Cortex of kidney (tissue), 1 donor: ENCODE data around the gene GNG11.
"Not testable (repeated sequence)": the region's sequence is repeated elsewhere in the genome, so short reads cannot be mapped to it uniquely, and the experiment has no call there.

Source experiments
- DNase-seq: peaks from one replicate; lab custom pipeline; 2025; lab: John Stamatoyannopoulos, UW

Gene GNG11

DNA sequence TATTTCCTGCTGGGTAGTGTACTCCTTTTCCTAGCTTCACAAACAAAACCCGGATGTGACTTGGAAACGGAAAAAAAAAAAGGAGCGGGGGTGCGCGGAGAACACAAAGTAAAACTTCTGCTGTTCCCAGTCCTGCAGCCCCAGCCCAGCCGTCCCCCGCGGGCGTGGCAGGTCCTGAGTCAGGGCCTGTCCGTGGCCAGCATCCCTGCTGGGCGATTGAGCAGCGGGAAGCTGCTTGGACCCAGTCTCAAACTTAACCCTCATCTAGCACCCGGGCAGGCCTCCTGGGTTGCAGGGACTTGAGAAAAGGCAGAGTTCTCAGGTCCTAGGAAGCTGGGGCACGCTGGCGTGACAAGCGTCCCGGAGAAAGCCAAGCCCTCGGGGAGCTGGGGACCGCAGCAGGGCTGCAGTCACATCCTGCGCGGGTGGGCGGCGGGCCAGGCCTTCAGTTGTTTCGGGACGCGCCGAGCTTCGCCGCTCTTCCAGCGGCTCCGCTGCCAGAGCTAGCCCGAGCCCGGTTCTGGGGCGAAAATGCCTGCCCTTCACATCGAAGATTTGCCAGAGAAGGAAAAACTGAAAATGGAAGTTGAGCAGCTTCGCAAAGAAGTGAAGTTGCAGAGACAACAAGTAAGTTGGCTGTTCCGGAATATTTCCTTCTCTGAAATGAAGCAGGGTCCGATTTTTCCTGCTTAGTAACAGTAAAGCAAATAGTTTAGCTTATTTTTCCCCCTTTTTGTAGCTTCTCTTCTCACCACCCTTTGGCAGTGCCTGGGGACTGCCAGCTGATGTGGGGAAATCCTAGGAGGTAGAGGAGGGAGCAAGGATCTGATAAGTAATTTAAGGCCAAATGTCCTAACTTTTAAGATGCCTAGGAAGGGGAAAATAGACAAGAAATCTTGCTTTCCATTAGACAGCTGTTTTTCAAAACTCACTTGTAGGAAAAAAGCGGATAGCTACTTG lies at the start of gene GNG11:
TSS of gene GNG11 (plus strand) at position 129 of the 960 bp plus-strand sequence. CDS start at position 532, 403 bp downstream.
- DNase-seq: no peak

- no peak for DNase-seq
Observed at GRCh38 chr7:93873998-93874574, 47.4 kb upstream of the GNG11 start.

DNA sequence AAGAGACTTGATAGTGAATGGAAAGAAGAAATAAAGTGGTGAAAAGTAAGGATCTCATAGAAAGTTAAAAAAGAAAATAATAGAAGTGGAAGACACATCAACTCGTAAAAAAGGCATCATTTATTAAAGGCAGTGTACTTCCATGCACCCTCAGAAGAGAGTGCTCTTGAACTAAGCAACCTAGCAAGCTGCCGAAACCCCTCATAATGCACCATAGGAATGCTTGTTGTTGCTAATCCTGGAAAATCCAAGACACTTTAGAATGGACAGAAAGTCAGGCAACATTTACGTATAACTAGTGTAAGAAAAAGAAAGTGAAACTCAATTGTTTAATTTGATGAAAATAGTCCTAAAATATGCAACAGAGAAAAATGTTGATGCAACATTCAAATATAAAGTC lies 43.8 kb upstream of the GNG11 start:
- no peak for DNase-seq

- DNase-seq: no peak
Observed at GRCh38 chr7:93879356-93879755, 42.2 kb upstream of the GNG11 start.

GRCh38 chr7:93882468-93882867 lies 39.1 kb upstream of the GNG11 start:
- DNase-seq: no peak

DNA sequence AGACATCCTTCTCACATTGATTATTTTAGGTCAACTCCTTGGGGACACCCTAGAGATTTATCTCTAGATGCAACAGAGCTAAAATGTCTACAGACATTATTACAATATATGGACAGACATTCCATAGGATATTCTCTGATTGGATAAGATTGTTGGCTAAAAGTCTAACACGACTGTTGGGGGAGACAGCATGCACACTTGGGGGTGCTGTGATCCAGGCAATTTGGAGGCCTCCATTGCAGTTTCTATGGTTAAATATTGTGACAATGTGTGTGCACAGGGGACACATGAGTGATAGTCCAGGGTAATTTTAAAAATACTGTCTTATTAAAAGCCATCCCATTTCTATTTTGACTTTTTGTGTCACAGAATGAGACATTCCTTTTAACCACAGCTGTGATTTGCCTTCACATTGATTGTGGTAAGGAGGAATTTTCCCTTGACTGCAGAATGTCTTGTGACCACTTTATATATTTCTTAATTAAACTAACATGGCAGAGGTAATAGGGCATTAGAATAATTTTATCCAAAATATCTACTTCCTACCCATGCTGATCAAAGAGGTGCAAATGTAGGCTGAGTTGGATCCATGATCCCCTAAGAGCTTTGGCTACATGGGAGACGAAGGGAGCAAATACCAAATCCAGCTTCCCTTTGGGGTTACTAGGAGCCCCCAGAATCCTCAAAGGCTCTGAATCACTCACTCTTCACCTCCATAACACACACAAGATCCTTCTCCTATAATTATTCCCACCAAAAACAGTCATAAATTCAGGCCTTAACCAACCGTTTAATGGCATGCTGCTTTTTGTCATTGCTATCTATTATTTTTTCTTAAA lies 38.2 kb upstream of the GNG11 start:
- no peak for DNase-seq

DNA sequence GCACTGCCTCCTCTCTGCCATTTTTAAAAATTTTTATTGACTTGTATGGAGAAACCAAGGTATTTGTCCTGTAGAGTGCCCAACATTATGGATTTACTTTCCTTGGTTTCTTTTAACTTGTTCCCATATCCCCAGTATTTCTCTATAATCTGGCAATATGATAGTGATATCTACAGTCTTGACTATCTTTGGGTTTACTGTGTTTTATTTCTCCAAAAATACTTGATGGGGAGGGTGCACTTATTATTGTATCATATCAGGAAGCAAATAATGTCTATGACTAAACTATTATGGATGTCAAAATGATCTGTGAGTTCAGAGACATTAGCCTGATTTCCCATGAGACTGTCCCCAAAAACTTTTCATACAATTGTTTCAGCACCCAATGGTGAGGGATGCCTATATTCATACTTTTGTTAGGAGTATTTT lies 37.6 kb upstream of the GNG11 start:
- DNase-seq: no peak

GRCh38 chr7:93884541-93884940 lies 37.0 kb upstream of the GNG11 start:
- no peak for DNase-seq

DNA sequence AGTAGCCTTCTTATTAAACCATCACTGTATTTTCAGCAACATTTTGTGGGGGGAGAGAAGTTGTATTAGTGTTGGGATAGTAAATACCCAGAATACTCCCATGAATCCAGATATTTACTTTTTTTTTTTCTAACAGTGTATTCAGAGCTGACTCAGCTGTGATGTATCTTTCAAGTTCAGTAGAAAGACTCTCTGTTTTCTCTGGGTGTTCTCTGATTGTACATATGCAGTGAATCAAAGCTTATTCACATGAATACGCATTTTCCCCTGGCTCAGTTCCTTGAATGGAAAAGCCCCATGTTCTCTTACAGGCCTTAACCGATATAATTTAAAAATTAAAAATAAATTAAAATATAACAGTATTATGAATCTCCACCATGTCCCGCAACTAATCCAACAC lies 32.3 kb upstream of the GNG11 start:
- no peak for DNase-seq

- no peak for DNase-seq
Observed at GRCh38 chr7:93890041-93890463, 31.5 kb upstream of the GNG11 start.

DNA sequence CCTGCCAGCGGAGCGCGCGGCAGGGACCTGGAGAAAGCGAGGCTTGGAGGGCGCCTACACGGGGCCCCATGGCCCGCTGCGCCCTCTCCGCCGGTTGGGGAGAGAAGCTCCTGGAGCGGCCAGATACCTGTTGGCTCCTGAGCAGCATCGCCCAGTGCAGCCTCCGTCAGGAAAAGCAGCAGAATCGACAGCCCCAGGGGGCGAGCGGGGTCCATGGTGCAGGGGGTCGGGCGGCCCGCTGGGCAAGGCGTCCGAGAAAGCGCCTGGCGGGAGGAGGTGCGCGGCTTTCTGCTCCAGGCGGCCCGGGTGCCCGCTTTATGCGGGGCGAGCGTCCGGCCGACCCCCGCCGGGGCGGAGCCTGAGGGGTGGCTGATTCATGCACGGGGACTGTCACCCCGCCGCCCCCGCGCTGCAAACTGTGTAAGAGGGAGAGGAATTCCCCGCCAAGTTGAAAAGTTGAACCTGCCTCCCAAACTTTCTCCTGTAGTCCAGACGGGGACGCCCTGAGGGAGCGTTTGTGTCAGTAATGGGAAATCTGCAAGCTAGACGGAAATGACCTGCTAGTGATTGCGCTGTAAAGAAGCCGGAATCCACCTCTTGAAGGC lies 31.0 kb upstream of the GNG11 start, which contains the start of gene TFPI2:
TSS of gene TFPI2 (minus strand) at position 290 of the 605 bp plus-strand sequence. CDS start at position 215, 75 bp downstream.
- DNase-seq: no peak

- no peak for DNase-seq
Observed at GRCh38 chr7:93894426-93894825, 27.1 kb upstream of the GNG11 start.

DNA sequence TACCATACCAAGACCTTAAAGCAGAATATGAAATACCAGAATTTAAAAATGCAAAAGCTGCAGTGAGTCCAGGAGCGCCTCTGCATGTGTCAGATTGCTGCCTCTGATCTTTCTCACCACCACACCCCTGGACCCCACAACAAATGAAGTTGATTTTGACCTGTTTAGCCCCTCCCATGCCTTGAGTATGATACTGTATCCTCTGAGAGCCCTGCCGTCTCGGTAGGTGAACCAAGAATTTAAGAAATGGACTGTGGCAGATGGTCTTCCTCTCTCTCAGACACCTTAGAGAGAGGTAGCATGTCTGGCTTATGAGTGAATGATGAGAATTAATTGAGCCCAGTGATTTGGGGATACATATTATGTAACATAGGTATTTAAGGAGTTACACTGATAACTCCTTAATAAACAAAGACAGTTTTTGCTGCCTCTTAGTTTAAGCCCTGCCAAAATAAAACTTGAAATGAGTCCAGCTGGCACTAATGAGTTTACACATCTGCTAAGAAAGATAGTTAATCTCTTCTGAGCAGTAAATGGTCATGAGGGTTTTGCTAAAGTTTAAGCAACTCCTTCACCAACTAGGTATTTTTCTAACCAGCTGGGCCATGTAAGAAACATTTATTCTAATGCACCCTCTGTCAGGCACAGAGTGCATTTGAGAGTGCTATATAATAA lies 26.4 kb upstream of the GNG11 start:
- DNase-seq: no peak

DNA sequence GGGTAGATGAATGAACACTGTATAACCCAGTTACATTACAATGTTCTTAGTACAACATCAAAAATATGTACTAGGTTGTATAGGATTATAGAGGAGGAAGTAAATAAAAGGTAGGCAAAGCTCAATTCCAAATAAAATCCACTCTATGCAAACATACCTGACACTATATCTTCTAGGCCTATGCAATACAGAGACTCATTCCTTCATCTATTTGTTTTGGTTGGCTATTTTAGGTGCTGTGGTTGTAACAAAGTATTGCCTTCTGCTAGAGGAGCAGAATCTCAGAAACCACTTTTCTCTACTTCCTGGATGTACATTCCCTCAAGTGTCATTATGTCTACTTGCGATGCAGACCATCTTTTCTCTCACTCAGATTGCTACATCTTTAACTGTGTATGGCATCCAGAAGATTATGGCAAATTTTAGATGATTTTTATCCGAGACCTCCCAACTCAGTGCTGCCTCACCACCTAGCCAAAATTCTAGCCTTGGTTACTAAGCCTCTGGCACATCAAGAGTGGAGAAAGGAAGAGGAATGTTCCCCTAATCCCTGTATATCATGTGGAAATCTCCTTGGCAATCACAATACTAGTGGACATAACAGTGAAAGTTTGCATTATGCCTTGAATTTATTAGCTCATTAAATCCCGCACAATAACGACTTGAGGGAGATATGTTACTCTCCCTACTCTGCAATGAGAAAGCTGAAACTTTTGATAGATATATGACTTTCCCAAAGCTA lies 25.5 kb upstream of the GNG11 start:
- DNase-seq: no peak

- no peak for DNase-seq
Observed at GRCh38 chr7:93897680-93898079, 23.9 kb upstream of the GNG11 start.

DNA sequence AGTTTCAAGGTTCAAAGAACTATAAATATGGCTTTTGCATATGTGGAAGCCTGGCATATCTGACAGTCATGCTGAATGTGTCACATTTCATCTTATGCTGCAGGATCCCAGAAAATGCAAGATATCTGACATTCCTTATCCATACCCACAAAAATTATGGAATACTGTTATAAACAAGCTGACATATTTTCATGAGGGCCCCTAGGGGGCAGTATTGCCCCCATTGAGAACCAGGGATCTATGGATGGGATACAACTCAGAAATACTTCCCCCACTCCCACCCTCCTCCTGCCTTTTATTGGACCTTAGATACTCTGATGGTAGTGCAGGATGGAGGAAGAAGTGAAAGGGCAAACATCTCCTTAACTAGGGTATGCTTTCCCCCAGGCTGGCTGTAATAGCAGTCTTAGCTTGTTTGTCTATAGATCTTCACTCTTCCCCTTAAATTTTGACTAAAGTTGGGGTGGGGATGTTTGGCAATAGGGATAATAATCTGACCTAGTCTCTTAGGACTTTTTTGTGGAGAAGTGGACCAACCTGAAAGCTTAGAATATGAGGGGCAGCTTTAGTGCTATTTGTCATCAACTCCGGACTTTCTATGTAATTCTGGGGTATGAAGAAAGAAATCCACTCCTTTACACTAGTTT lies 18.6 kb upstream of the GNG11 start:
- no peak for DNase-seq

GRCh38 chr7:93906267-93906666 lies 15.3 kb upstream of the GNG11 start, which contains the start of gene GNGT1:
TSS of gene GNGT1 (plus strand) at chr7:93906567. CDS start at chr7:93906747, 180 bp downstream.
- no peak for DNase-seq

GRCh38 chr7:93910076-93910994 lies 11.2 kb upstream of the GNG11 start:
- DNase-seq: no peak

GRCh38 chr7:93911242-93911641 lies 10.3 kb upstream of the GNG11 start:
- not testable (repeated sequence) for DNase-seq
